ENCODE measurements around the gene SORBS2.

SORBS2 gene

GRCh38 chr4:185697488-185697887 lies 114.5 kb downstream of the SORBS2 start:
- H3K36me3 ChIP-seq (ENCODE audit: control insufficient read depth, insufficient read depth, low read length) = no peaks in the 10 kb centered on the region
- H3K9me3 ChIP-seq (ENCODE audit: control insufficient read depth, insufficient read depth, low read length) = no peaks in the 10 kb centered on the region
- H3K9ac ChIP-seq (ENCODE audit: low read depth, low read length) = no peak overlapping the region
- no peaks in the 10 kb centered on the region for H3K27me3 ChIP-seq (ENCODE audit: control insufficient read depth, insufficient read depth, low read length)
- peaks cover 16% of the 10 kb centered on the region for H3K4me1 ChIP-seq (ENCODE audit: control insufficient read depth, insufficient read depth, low read length)
- H3K27ac ChIP-seq (ENCODE audit: low read depth, low read length) = no peak overlapping the region
- no peak overlapping the region for H3K4me3 ChIP-seq (ENCODE audit: low read depth, low read length)

GRCh38 chr4:185695743-185696142 lies 116.3 kb downstream of the SORBS2 start:
- peaks cover 13% of the 10 kb centered on the region; the same call in 1 of the 2 replicates for H3K4me1 ChIP-seq (ENCODE audit: control insufficient read depth, insufficient read depth, low read length)
- H3K9ac ChIP-seq (ENCODE audit: low read depth, low read length) = no peak overlapping the region
- H3K9me3 ChIP-seq (ENCODE audit: control insufficient read depth, insufficient read depth, low read length) = no peaks in the 10 kb centered on the region
- H3K4me3 ChIP-seq (ENCODE audit: low read depth, low read length) = no peak overlapping the region
- no peak overlapping the region for H3K27ac ChIP-seq (ENCODE audit: low read depth, low read length)
- no peaks in the 10 kb centered on the region for H3K27me3 ChIP-seq (ENCODE audit: control insufficient read depth, insufficient read depth, low read length)
- H3K36me3 ChIP-seq (ENCODE audit: control insufficient read depth, insufficient read depth, low read length) = no peaks in the 10 kb centered on the region

- H3K4me3 ChIP-seq (ENCODE audit: low read depth, low read length) = no peak overlapping the region
- no peak overlapping the region for H3K27ac ChIP-seq (ENCODE audit: low read depth, low read length)
- H3K27me3 ChIP-seq (ENCODE audit: control insufficient read depth, insufficient read depth, low read length) = no peaks in the 10 kb centered on the region
- H3K9ac ChIP-seq (ENCODE audit: low read depth, low read length) = no peak overlapping the region
- H3K9me3 ChIP-seq (ENCODE audit: control insufficient read depth, insufficient read depth, low read length) = no peaks in the 10 kb centered on the region
- no peaks in the 10 kb centered on the region for H3K36me3 ChIP-seq (ENCODE audit: control insufficient read depth, insufficient read depth, low read length)
- peaks cover 13% of the 10 kb centered on the region; the same call in 1 of the 2 replicates for H3K4me1 ChIP-seq (ENCODE audit: control insufficient read depth, insufficient read depth, low read length)
Observed at GRCh38 chr4:185693548-185694215, 118.3 kb downstream of the SORBS2 start.

GRCh38 chr4:185689407-185689806 lies 122.6 kb downstream of the SORBS2 start:
- peaks cover 13% of the 10 kb centered on the region; the same call in 1 of the 2 replicates for H3K4me1 ChIP-seq (ENCODE audit: control insufficient read depth, insufficient read depth, low read length)
- H3K36me3 ChIP-seq (ENCODE audit: control insufficient read depth, insufficient read depth, low read length) = no peaks in the 10 kb centered on the region
- no peaks in the 10 kb centered on the region for H3K27me3 ChIP-seq (ENCODE audit: control insufficient read depth, insufficient read depth, low read length)
- H3K9me3 ChIP-seq (ENCODE audit: control insufficient read depth, insufficient read depth, low read length) = no peaks in the 10 kb centered on the region
- H3K27ac ChIP-seq (ENCODE audit: low read depth, low read length) = no peak overlapping the region
- H3K9ac ChIP-seq (ENCODE audit: low read depth, low read length) = no peak overlapping the region
- no peak overlapping the region for H3K4me3 ChIP-seq (ENCODE audit: low read depth, low read length)

GRCh38 chr4:185685804-185686203 lies 126.2 kb downstream of the SORBS2 start:
- Histone ChIP-seq H3K4me3 (ENCODE audit: low read depth, low read length) (no peak overlapping the region), H3K4me1 (ENCODE audit: control insufficient read depth, insufficient read depth, low read length) (no peaks in the 10 kb centered on the region), H3K27me3 (ENCODE audit: control insufficient read depth, insufficient read depth, low read length) (no peaks in the 10 kb centered on the region), H3K27ac (ENCODE audit: low read depth, low read length) (no peak overlapping the region), H3K9ac (ENCODE audit: low read depth, low read length) (no peak overlapping the region), H3K36me3 (ENCODE audit: control insufficient read depth, insufficient read depth, low read length) (no peaks in the 10 kb centered on the region), H3K9me3 (ENCODE audit: control insufficient read depth, insufficient read depth, low read length) (no peaks in the 10 kb centered on the region)

GRCh38 chr4:185683896-185684295 lies 128.1 kb downstream of the SORBS2 start:
- H3K9ac ChIP-seq (ENCODE audit: low read depth, low read length) = no peak overlapping the region
- no peaks in the 10 kb centered on the region for H3K27me3 ChIP-seq (ENCODE audit: control insufficient read depth, insufficient read depth, low read length)
- no peak overlapping the region for H3K4me3 ChIP-seq (ENCODE audit: low read depth, low read length)
- no peaks in the 10 kb centered on the region for H3K4me1 ChIP-seq (ENCODE audit: control insufficient read depth, insufficient read depth, low read length)
- H3K27ac ChIP-seq (ENCODE audit: low read depth, low read length) = no peak overlapping the region
- no peaks in the 10 kb centered on the region for H3K9me3 ChIP-seq (ENCODE audit: control insufficient read depth, insufficient read depth, low read length)
- H3K36me3 ChIP-seq (ENCODE audit: control insufficient read depth, insufficient read depth, low read length) = no peaks in the 10 kb centered on the region

GRCh38 chr4:185683222-185683621 lies 128.8 kb downstream of the SORBS2 start:
- no peaks in the 10 kb centered on the region for H3K36me3 ChIP-seq (ENCODE audit: control insufficient read depth, insufficient read depth, low read length)
- no peak overlapping the region for H3K9ac ChIP-seq (ENCODE audit: low read depth, low read length)
- H3K4me1 ChIP-seq (ENCODE audit: control insufficient read depth, insufficient read depth, low read length) = no peaks in the 10 kb centered on the region
- no peaks in the 10 kb centered on the region for H3K9me3 ChIP-seq (ENCODE audit: control insufficient read depth, insufficient read depth, low read length)
- no peak overlapping the region for H3K27ac ChIP-seq (ENCODE audit: low read depth, low read length)
- H3K27me3 ChIP-seq (ENCODE audit: control insufficient read depth, insufficient read depth, low read length) = no peaks in the 10 kb centered on the region
- no peak overlapping the region for H3K4me3 ChIP-seq (ENCODE audit: low read depth, low read length)

- Histone ChIP-seq H3K4me1 (ENCODE audit: control insufficient read depth, insufficient read depth, low read length) (no peaks in the 10 kb centered on the region), H3K27ac (ENCODE audit: low read depth, low read length) (no peak overlapping the region), H3K27me3 (ENCODE audit: control insufficient read depth, insufficient read depth, low read length) (no peaks in the 10 kb centered on the region), H3K9ac (ENCODE audit: low read depth, low read length) (no peak overlapping the region), H3K4me3 (ENCODE audit: low read depth, low read length) (no peak overlapping the region), H3K9me3 (ENCODE audit: control insufficient read depth, insufficient read depth, low read length) (no peaks in the 10 kb centered on the region), H3K36me3 (ENCODE audit: control insufficient read depth, insufficient read depth, low read length) (0 out of 2 replicates have a peak, but pooled peaks cover 3% of the 10 kb centered on the region)
Observed at GRCh38 chr4:185682236-185682635, 129.8 kb downstream of the SORBS2 start.

- H3K27me3 ChIP-seq (ENCODE audit: control insufficient read depth, insufficient read depth, low read length) = no peaks in the 10 kb centered on the region
- H3K4me3 ChIP-seq (ENCODE audit: low read depth, low read length) = no peak overlapping the region
- no peaks in the 10 kb centered on the region for H3K9me3 ChIP-seq (ENCODE audit: control insufficient read depth, insufficient read depth, low read length)
- H3K36me3 ChIP-seq (ENCODE audit: control insufficient read depth, insufficient read depth, low read length) = 0 out of 2 replicates have a peak, but pooled peaks cover 7% of the 10 kb centered on the region
- H3K4me1 ChIP-seq (ENCODE audit: control insufficient read depth, insufficient read depth, low read length) = no peaks in the 10 kb centered on the region
- no peak overlapping the region for H3K9ac ChIP-seq (ENCODE audit: low read depth, low read length)
- H3K27ac ChIP-seq (ENCODE audit: low read depth, low read length) = no peak overlapping the region
Observed at GRCh38 chr4:185681604-185682003, 130.4 kb downstream of the SORBS2 start.

- H3K9me3 ChIP-seq (ENCODE audit: control insufficient read depth, insufficient read depth, low read length) = no peaks in the 10 kb centered on the region
- no peak overlapping the region for H3K4me3 ChIP-seq (ENCODE audit: low read depth, low read length)
- H3K27me3 ChIP-seq (ENCODE audit: control insufficient read depth, insufficient read depth, low read length) = no peaks in the 10 kb centered on the region
- H3K9ac ChIP-seq (ENCODE audit: low read depth, low read length) = no peak overlapping the region
- 0 out of 2 replicates have a peak, but pooled peaks cover 7% of the 10 kb centered on the region for H3K36me3 ChIP-seq (ENCODE audit: control insufficient read depth, insufficient read depth, low read length)
- H3K27ac ChIP-seq (ENCODE audit: low read depth, low read length) = no peak overlapping the region
- no peaks in the 10 kb centered on the region for H3K4me1 ChIP-seq (ENCODE audit: control insufficient read depth, insufficient read depth, low read length)
Observed at GRCh38 chr4:185680617-185681016, 131.4 kb downstream of the SORBS2 start.

- no peaks in the 10 kb centered on the region for H3K4me1 ChIP-seq (ENCODE audit: control insufficient read depth, insufficient read depth, low read length)
- H3K27ac ChIP-seq (ENCODE audit: low read depth, low read length) = no peak overlapping the region
- no peak overlapping the region for H3K4me3 ChIP-seq (ENCODE audit: low read depth, low read length)
- H3K27me3 ChIP-seq (ENCODE audit: control insufficient read depth, insufficient read depth, low read length) = no peaks in the 10 kb centered on the region
- H3K36me3 ChIP-seq (ENCODE audit: control insufficient read depth, insufficient read depth, low read length) = 0 out of 2 replicates have a peak, but pooled peaks cover 7% of the 10 kb centered on the region
- no peak overlapping the region for H3K9ac ChIP-seq (ENCODE audit: low read depth, low read length)
- no peaks in the 10 kb centered on the region for H3K9me3 ChIP-seq (ENCODE audit: control insufficient read depth, insufficient read depth, low read length)
Observed at GRCh38 chr4:185679523-185679922, 132.5 kb downstream of the SORBS2 start.

Measured in HUES48 (cell line).